Psoas muscle (tissue), 8 donors: ENCODE measurements around the gene MTRR. TPM values are rescaled to one million over a fixed set of nuclear protein-coding genes. Genes with fewer than 3 reads are reported as not detected.

Source experiments
- ATAC-seq, 4 donors: fragments of 200-7000 bp; cut with Tn5 transposase; one replicate each; pipeline ENCODE4 v1.9.1; 2020; ENCODE audit warnings: moderate library complexity in 3 of 4, mild to moderate bottlenecking in 2 of 4
- DNase-seq, 2 donors: peaks; one replicate each; pipeline ENCODE4 v3.0.0-alpha.2; 2020
- H3K27ac ChIP-seq: fragments of 200-600 bp; one replicate; pipeline ENCODE4 v1.8.0; 2022
- H3K27me3 ChIP-seq, 3 donors: fragments of 200-600 bp in 1 of 3; one replicate each; pipeline versions ENCODE4 v1.6.1 to v1.8.0; 2013 to 2022; ENCODE audit warnings: low read length in 2 of 3, mild to moderate bottlenecking in 2 of 3, moderate library complexity in 1 of 3; ENCODE audit not compliant: insufficient read depth in 3 of 3
- H3K36me3 ChIP-seq, 2 donors: fragments of 200-600 bp in 1 of 2; one replicate each; pipeline versions ENCODE4 v1.6.1 to v1.8.0; 2013 to 2022; ENCODE audit warnings: low read depth in 1 of 2, mild to moderate bottlenecking in 1 of 2, moderate library complexity in 1 of 2; ENCODE audit not compliant: insufficient read depth in 1 of 2
- H3K4me1 ChIP-seq: fragments of 200-600 bp; one replicate; pipeline ENCODE4 v1.8.0; 2022
- H3K4me3 ChIP-seq: fragments of 200-600 bp; one replicate; pipeline ENCODE4 v1.8.0; 2022; ENCODE audit warnings: mild to moderate bottlenecking
- H3K9me3 ChIP-seq: fragments of 200-600 bp; one replicate; pipeline ENCODE4 v1.8.0; 2022
- CTCF ChIP-seq: fragments of 200-600 bp; IDR thresholded peaks from one replicate; pipeline ENCODE4 v1.8.0; 2022; ENCODE audit warnings: antibody characterized with exemption
- WGBS, 3 donors: extraction: QIAGEN DNeasy Blood & Tissue Kit; methylation state at CpG; one replicate each; pipeline versions ENCODE4 v1.1.6 to v1.1.7; 2013; 5-methylcytosine and 5-hydroxymethylcytosine counted together
- intact Hi-C, 2 donors: fragments of 100-400 bp; cut with DNase I; formaldehyde crosslinking; loops; one replicate each; pipeline versions ENCODE4 v1.11.0 to v1.14.2; 2022
- polyA plus RNA-seq, 3 donors: library from polyadenylated mRNA; stranded (reverse); fragments of 200-250 nt; gene quantifications; one replicate each; pipeline ENCODE4 v1.2.3, GENCODE V29; 2013
- total RNA-seq, 4 donors: library from RNA; stranded (reverse); fragmentation: NEBNext Ultra II Directional in 2 of 4; extraction: Animal tissue kit (Norgen Biotek cat#: 25700) in 2 of 4; gene quantifications; one replicate each; pipeline versions ENCODE4 v1.2.1 to v1.2.4, GENCODE V29; 2021 to 2023
- donor health status: healthy with polysubstance abuse.
- donor health status: DM: no; HTN: no; CAD: no; lungs with moderate emphysema.
- donor health status: Bipolar disorder and iron deficiency.
- donor health status: healthy.
- donor health status: DM: yes; HTN: yes; CAD: no.
- donor health status: DM: no; HTN: no; CAD: no.
- donor health status: DM: no; HTN: no; CAD: no.
- donor health status: DM: yes; HTN: yes; CAD: no.

MTRR gene
- total and polyA plus RNA-seq, 7 donors, result 22.6 to 69.1 (median 63.3) TPM

GRCh38 chr5:7842531-7842930 is 26.4 kb upstream of the MTRR start:
- ATAC-seq (no peak), DNase-seq (no peak)
- no peak for TF ChIP-seq CTCF
- peaks cover 0 to 1% (median 0%) of the 10 kb centered on the region in 3 donors for H3K27me3 ChIP-seq
- no peaks in the 10 kb centered on the region for H3K36me3 ChIP-seq
- no peak overlapping the region for H3K4me3 ChIP-seq
- H3K27ac ChIP-seq, result no peak overlapping the region
- intact Hi-C loops, result no loop called here
- no peaks in the 10 kb centered on the region for H3K9me3 ChIP-seq
- WGBS, 3 donors, result 24 to 35% (median 27%) methylated on average over 2 of the region's 2 CpGs
- H3K4me1 ChIP-seq, result no peaks in the 10 kb centered on the region

- no peaks in the 10 kb centered on the region for H3K36me3 ChIP-seq
- H3K27ac ChIP-seq, result no peak overlapping the region
- no peak for TF ChIP-seq CTCF
- H3K4me3 ChIP-seq, result no peak overlapping the region
- intact Hi-C loops, result no loop called here
- H3K4me1 ChIP-seq, result peaks cover 4% of the 10 kb centered on the region
- ATAC-seq (no peak), DNase-seq (no peak)
- no peaks in the 10 kb centered on the region for H3K9me3 ChIP-seq
- peaks cover 0 to 19% (median 7%) of the 10 kb centered on the region in 3 donors for H3K27me3 ChIP-seq
Observed at GRCh38 chr5:7844901-7845300, 24.0 kb upstream of the MTRR start.

GRCh38 chr5:7845557-7845956 is 23.4 kb upstream of the MTRR start:
- no peak for TF ChIP-seq CTCF
- Histone ChIP-seq H3K27ac (no peak overlapping the region), H3K36me3 (no peaks in the 10 kb centered on the region), H3K4me3 (no peak overlapping the region), H3K27me3 (peaks cover 0 to 22% (median 9%) of the 10 kb centered on the region in 3 donors), H3K4me1 (peaks cover 6% of the 10 kb centered on the region), H3K9me3 (no peaks in the 10 kb centered on the region)
- intact Hi-C loops, result no loop called here
- 34 to 43% (median 34%) methylated on average over 7 of the region's 7 CpGs for WGBS, 3 donors
- DNase-seq (no peak), ATAC-seq (no peak)

- intact Hi-C loops, result no loop called here
- no peak overlapping the region for H3K27ac ChIP-seq
- H3K27me3 ChIP-seq, result peaks cover 0 to 28% (median 9%) of the 10 kb centered on the region in 3 donors
- H3K4me3 ChIP-seq, result no peak overlapping the region
- peaks cover 6% of the 10 kb centered on the region for H3K4me1 ChIP-seq
- H3K9me3 ChIP-seq, result no peaks in the 10 kb centered on the region
- no peak for TF ChIP-seq CTCF
- DNase-seq, result no peak
- ATAC-seq, result no peak
- 82 to 90% (median 84%) methylated on average over 5 of the region's 5 CpGs for WGBS, 3 donors
- H3K36me3 ChIP-seq, result no peaks in the 10 kb centered on the region
Observed at GRCh38 chr5:7846327-7846726, 22.6 kb upstream of the MTRR start.

GRCh38 chr5:7848296-7848695 is 20.7 kb upstream of the MTRR start:
- no peak overlapping the region for H3K27ac ChIP-seq
- intact Hi-C loops, result no loop called here
- peaks cover 6% of the 10 kb centered on the region for H3K4me1 ChIP-seq
- peaks cover 0 to 29% (median 9%) of the 10 kb centered on the region in 3 donors for H3K27me3 ChIP-seq
- WGBS, 3 donors, result 27 to 50% (median 39%) methylated on average over 2 of the region's 2 CpGs
- no peaks in the 10 kb centered on the region for H3K9me3 ChIP-seq
- DNase-seq (no peak), ATAC-seq (no peak)
- no peak overlapping the region for H3K4me3 ChIP-seq
- H3K36me3 ChIP-seq, result no peaks in the 10 kb centered on the region
- no peak for TF ChIP-seq CTCF
